ENCODE measurements around the gene DLK1.

Gene DLK1

DNA sequence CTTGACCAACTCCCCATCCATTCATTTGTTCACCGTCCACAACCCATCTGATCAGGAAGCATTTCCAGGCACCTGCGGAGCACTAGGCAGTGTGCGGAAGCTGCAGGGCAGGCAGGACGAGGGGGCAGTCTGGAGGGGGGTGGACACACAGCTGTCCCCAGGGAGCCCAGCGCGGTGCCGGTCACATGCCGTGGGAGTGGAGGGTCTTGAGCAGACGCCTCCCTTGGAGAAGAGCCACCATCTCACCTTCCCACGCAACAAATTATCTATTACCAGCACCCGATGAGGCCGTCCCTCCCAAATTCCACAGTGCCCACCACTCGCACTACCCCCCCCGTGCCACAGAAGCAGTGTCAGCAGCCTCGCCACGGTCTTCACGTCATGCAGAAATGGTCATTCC is 10.8 kb downstream of the DLK1 start:
- TF ChIP-seq, protein P1, sequence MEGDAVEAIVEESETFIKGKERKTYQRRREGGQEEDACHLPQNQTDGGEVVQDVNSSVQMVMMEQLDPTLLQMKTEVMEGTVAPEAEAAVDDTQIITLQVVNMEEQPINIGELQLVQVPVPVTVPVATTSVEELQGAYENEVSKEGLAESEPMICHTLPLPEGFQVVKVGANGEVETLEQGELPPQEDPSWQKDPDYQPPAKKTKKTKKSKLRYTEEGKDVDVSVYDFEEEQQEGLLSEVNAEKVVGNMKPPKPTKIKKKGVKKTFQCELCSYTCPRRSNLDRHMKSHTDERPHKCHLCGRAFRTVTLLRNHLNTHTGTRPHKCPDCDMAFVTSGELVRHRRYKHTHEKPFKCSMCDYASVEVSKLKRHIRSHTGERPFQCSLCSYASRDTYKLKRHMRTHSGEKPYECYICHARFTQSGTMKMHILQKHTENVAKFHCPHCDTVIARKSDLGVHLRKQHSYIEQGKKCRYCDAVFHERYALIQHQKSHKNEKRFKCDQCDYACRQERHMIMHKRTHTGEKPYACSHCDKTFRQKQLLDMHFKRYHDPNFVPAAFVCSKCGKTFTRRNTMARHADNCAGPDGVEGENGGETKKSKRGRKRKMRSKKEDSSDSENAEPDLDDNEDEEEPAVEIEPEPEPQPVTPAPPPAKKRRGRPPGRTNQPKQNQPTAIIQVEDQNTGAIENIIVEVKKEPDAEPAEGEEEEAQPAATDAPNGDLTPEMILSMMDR (IDR thresholded peaks at IDR 0.05; ENCODE audit: control insufficient read depth, extremely low read depth, insufficient read depth), result no peak
- no peak for DNase-seq (ENCODE audit: low read depth)

DNA sequence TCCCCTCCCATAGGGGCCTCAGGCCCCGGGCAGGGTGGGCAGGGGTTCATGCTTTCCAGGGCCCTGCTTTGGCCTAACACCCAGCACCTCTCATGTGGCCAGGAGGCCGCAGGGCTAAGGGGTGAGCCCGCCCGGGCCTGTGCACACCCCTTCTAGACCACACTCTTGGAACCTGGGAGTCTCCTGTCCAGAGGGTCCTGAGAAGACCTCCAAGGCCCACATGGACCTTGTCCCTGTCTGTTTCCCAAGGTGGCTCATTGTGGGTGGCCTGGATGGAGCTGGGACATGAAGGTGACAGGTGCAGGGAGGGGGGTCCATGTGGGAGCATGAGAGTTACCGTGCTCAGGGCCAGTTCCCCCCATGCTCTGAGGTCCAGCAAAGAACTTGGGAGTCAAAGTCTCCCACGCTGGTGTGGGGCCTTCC is 11.6 kb downstream of the DLK1 start:
- H3K4me3 ChIP-seq (ENCODE audit: low read depth, low read length), result no peak overlapping the region
- no peak for DNase-seq (ENCODE audit: low read depth)
- TF ChIP-seq, protein P1 (IDR thresholded peaks at IDR 0.05; ENCODE audit: control insufficient read depth, extremely low read depth, insufficient read depth), result no peak

More for the DNA sequence above, 10.8 kb downstream of the DLK1 start:
- H3K4me3 ChIP-seq (ENCODE audit: low read depth, low read length), result no peak overlapping the region

DNA sequence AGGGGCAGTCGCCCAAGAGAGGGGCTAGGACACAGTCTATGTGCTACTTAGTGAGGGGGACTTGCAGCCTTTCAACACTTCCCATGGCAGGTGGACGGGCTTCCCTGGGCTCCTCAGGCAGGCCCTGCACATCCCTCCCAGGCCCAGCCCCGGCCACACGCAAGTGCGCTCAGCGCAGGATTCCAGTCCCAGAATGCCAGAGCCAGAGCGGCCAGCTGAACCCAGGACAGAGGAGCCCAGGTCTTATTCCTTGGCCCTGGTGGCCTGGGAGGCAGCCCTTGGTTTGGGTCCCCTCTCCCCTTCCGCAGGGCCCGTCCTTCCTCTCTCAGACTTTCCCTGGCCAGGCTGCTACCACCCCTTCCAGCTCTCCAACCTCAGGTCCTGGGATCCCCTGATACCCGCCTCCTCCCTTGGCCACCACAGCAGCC is 12.0 kb downstream of the DLK1 start:
- DNase-seq (ENCODE audit: low read depth), result no peak
- no peak overlapping the region for H3K4me3 ChIP-seq (ENCODE audit: low read depth, low read length)
- TF ChIP-seq, protein P1 (IDR thresholded peaks at IDR 0.05; ENCODE audit: control insufficient read depth, extremely low read depth, insufficient read depth), result no peak

DNA sequence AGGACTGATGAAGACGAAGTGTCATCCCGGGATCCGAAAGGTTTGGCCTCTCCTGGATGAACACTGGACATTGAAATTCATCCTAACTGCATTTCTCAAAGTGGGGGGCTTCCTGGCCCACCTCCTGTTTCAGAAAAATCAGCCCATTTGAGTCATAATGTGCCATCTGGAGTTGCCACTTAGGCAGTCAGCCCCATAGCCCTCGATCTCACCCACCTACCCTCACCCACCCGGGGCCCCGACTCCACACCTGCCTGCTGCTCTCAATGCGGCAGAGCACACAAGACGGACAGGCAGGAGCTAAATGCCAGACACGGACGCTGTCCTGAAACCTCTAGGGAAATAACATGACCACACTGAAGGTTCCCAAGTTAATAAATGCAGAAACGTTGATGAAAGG is 12.6 kb downstream of the DLK1 start:
- no peak for DNase-seq (ENCODE audit: low read depth)
- no peak overlapping the region for H3K4me3 ChIP-seq (ENCODE audit: low read depth, low read length)
- TF ChIP-seq, protein P1 (IDR thresholded peaks at IDR 0.05; ENCODE audit: control insufficient read depth, extremely low read depth, insufficient read depth), result no peak

DNA sequence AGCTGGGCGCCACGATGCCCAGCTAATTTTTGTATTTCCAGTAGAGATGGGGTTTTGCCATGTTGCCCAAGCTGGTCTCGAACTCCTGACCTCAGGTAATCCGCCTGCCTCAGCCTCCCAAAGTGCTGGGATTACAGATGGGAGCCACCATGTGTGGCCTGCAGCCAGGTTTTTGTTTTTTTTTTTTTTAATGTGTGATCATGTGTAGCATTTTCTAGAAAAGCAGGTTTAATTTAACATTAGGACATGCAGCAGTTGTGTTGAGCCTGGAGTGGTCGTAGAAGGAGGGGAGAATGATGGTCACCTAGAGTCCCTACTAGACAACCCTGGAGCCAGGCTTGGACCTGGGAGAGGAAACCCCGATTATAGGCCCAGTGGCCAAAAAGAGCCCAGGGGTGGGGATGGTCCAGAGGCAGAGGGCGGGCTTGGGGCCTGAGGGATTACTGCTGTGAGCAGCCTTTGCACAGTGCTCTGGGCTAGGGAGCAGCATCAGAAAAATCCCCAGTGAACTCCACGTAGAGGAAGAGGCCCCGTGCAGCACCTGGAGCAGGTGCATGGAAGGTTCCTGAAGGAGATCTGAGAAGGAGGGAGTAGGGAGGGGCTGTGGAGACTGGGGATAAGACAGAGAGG is 13.6 kb downstream of the DLK1 start:
- no peak for DNase-seq (ENCODE audit: low read depth)
- H3K4me3 ChIP-seq (ENCODE audit: low read depth, low read length), result no peak overlapping the region
- TF ChIP-seq, protein P1 (IDR thresholded peaks at IDR 0.05; ENCODE audit: control insufficient read depth, extremely low read depth, insufficient read depth), result no peak

DNA sequence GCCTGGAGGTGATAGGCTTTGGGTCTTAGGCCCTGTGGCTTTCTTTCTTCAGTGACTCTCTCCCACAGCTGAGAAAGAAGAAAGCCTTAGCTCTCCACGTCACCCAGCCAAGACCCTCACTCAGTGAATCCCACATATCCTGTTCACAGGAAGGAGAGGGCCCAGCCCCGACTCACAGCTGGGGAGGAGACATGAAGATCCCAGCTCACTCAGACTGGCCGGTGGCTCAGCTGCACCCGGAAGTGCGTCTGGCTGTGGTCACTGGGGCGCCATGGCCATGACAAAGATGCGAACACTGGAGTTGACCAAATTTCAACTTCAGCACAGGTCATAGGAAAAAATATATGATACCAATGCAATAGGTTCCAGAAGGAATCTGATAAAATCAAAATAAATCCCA is 14.2 kb downstream of the DLK1 start:
- no peak for DNase-seq (ENCODE audit: low read depth)

More for the DNA sequence above, 14.2 kb downstream of the DLK1 start:
- no peak overlapping the region for H3K4me3 ChIP-seq (ENCODE audit: low read depth, low read length)
- TF ChIP-seq, protein P1 (IDR thresholded peaks at IDR 0.05; ENCODE audit: control insufficient read depth, extremely low read depth, insufficient read depth), result no peak

All from LNCaP clone FGC (cell line).